Measurements from ENCODE around the gene MKNK1.

GRCh38 chr1:46601257-46602007 lies 2.6 kb downstream of the MKNK1 start:
- TF ChIP-seq CTCF (conservative IDR thresholded peaks at IDR 0.05; ENCODE audit: low read length) (no peak), EZH2phosphoT487 (IDR thresholded peaks at IDR 0.05; ENCODE audit: borderline replicate concordance) (no peak)
